ENCODE results near the gene FGG. TPM values are rescaled to one million over a fixed set of nuclear protein-coding genes. Genes with fewer than 3 reads are reported as not detected.
"Not testable (repeated sequence)": the region's sequence is repeated elsewhere in the genome, so short reads cannot be mapped to it uniquely, and the experiment has no call there.

FGG gene
- total RNA-seq, 1 experiment from 2014 or later = 5.8 TPM

DNA sequence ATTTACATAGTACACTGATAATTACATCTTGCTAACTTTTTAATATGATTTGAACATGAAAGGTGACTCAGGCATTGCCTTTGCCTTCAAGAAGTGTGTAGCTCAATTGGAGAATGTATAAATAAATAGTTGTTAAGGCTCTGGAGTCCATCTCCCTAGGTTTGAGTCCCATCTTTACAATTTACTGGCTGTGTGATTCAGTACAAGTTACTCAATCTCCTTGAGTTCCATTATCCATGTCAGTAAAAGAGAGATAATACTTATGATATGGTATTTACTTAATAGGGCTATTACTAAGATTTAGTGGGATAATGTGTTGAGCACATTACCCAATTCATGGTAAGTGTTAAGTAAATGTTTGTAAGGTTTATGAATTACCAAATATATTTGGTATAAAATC lies 1.9 kb upstream of the FGG start:
- no peak for DNase-seq (ENCODE audit: extremely low read depth, low read depth)

DNA sequence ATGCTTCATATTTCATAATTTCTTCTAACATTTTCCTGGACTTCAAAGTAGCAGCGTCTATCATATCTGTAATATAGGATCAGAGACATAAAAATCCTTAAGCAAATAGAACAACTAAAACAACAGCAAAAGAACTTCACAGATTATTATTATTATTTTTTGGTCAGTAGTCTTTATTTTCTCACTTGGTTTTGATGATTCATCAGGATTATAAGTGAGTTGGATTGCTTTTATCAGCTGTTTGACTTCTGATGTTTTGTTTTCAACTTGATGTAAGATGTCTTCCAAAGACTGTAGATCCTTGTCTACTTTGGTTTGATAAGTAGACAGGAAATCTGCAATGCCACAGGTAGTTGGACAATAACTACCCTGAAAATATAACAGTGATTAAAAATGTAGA lies 623 bp downstream of the FGG start:
- DNase-seq (ENCODE audit: extremely low read depth, low read depth) = no peak

DNA sequence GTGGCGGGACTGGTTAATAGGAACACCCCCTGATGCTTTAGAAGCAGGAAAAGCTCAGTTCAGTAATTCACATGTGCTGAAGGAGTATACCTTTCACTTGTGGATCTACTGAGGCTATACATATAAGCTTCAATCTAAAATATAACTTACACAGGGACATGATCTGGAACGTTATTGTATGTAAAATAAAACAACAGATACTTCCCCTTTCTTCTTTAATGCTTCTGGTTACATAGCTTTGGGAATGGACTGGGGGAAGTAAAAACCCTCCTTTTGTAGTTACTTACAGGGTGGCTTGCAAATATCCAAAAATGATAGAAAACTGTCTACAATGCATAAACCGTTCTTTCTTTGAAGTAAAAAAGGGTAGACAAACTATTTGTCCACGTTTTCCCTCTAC lies 1.9 kb downstream of the FGG start:
- no peak for DNase-seq (ENCODE audit: extremely low read depth, low read depth)

DNA sequence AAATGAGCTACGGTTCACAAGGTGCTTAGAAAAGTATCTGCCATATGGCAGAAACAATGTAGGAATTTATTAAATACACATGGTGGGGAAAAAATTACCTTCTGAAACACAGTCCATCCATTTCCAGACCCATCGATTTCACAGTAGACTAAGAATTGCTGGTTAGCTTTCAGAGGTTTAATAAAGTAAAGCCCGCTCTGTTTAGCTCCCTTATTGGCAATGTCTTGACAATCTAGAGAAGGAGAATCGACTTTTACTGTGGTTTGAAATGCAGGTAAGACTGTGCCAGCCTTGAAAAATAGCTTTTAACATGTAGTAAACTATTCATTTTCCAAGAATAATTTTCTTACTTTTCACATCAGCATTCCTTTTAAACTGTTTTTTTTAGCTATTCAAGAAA lies 2.9 kb downstream of the FGG start:
- DNase-seq (ENCODE audit: extremely low read depth, low read depth) = no peak

DNA sequence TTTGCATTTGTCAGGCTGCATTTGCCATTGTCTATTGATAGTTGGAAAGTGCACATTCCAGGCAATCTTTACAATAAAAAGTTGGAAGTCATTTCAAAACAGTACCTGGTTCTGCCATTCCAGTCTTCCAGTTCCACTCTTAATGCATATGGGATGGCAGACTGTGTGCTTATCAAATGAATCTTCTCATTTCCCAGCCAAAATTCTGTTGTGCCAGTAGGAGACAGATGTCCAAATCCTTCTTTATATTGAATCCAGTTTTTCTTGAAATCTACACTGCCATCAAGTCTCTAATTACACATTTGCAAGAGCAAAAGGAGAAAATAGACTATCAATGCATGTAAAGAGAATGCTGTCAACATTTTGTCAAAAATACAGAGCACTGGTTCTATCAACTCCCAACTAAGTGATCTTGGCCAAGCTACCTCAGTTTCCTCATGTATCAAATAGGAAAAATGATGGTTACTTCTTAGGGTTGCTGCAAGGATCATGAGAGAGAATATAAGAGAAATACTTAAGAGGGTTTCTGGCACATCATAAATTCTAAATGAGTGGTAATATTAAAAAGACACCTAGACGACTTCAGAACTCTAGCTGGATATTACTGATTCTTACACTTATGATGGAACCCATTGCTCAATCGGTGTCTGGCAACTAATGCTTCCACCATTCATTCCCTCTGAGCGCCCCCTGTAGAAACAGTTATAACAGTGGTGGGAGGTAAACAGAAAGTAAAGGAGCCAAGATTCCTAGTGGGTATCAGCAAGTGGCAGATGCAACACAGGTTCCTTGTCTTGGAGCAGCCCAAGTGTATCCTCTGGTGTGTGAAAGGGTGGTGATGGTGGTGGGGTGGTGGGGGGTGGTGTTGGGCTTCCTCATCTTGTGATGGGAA lies 3.8 kb downstream of the FGG start:
- no peak for DNase-seq (ENCODE audit: extremely low read depth, low read depth)

DNA sequence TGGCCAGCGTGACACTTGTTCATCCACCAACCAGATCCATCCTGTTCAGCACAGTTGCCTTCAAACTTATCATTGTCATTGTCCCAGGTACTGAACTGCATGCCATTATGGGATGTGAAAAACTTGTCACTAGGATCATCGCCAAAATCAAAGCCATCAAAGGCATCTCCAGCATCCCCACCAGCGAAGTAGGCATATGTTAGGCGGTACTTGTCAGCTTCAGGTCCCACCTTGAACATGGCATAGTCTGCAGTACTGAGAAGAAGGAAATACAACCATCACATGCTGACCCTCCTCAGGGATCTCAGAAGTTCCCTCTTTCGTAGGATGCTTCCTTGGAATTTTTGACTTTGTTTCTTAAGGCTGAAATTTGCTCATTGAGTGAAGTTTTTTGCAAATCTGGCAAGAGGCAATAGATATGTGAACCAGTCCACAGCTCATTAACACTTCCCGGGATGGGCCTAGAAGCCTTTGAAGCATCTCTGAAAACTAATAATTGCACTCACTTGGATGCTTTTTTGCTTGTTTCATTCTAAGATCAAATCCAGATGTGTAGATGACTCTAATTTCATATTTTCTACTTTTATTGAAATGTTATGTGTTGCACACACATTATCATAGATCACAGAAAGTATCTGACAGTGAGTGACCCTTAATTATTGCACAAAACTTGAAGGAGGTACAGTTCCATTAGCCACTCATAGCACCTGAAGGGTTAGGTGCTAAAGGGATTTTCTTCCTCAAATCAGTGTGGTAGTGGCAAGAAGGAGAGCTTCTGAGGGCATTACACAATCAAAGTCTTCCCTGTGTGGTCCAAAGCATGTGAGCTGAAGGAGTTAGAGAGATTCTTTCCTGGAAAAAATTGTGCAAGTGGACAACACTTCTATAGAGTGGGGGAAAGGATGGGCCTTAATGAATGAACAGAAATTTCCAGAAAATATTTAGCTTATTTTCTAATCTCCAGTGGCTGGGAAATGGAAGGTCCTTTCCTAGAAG lies 5.4 kb downstream of the FGG start:
- DNase-seq (ENCODE audit: extremely low read depth, low read depth) = no peak

DNA sequence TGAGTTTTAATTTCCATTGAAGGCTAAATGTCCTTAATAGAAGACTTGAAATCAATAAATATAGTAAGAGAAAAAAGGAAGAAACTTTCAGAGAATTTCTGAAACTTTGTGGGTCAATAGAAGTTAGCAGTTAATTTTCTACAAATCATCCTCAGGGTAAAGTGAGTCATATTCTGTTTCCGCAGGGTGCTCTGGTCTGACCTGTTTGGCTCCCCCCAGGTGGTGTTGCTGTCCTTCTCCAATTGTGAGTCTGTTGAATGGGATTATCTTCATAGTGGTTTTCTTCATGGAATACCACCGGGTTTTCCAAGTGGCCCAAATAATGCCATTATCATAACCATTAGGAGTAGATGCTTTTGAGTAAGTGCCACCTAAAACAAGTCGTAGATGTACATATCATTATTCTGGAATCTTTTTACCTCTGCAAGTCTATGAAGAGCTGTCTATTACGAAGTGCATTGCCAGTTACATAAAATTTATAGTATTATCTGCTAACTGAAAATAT lies 7.7 kb downstream of the FGG start:
- DNase-seq (ENCODE audit: extremely low read depth, low read depth) = no peak

DNA sequence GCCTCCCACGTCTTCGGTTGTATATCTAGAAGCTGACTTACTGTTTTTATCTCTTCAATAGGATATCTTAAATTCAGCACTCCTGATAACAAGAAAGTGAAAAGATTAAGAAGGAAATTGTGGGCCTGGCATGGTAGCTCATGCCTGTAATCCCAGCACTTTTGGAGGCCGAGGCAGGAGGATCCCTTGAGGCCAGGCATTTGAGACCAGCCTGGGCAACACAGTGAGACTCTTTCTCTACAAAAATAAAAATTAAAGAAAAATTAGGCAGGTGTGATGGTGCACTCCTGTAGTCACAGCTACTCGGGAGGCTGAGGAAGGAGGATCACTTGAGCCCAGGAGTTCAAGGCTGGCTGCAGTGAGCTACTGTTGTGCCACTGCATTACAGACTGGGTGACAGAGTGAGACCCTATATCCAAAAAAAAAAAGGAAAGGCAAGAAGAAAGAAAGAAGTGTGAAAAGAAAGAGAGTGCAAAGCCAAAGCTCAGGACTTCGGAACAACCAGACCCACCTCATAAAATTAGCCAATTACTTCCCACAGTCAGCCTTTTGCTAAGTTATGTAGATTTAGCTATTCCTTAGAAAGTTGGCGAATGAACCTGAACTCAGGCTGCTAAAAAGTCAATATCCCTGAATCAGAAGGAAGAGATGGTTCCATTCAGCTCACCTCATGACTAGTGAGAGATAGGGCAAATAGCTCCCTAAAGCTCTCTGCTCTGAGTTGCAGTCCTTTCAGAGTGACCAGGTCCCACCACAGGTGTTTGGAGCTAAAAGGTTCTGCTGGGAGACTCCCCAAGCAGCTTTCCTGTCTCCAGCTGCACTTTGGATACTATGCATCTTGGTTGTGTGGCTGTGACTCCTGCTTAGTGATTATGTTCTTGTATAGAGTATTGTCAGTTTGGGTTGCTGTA lies 9.2 kb downstream of the FGG start:
- no peak for DNase-seq (ENCODE audit: extremely low read depth, low read depth)

DNA sequence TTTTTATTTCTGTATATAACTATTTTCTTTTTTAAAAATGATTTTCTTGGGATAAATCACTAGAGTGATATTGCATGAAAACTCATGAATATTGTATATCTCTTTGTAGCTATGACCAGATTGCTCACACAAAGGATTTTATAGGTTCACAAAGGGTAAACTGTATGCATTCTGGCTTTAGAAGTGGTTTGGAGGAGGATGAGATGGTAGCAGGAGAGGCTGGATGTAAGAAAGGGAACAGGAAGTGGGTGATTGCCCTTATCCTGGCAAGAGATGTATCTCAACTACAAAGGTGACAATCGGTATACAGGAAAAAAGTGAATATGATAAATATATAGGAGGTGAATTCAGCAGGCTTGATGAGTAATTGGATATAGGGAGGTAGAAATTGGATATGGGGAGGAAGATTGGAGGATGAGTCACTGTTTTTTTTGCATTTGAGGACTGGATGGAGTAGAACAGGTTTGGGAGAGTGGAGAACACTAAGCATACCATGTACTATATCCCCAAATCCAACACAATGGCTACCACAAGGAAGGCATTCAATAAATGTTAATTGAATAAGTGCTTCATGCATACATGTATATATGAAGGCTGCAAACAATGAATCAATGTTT lies 9.9 kb downstream of the FGG start:
- DNase-seq (ENCODE audit: extremely low read depth, low read depth) = no peak

DNA sequence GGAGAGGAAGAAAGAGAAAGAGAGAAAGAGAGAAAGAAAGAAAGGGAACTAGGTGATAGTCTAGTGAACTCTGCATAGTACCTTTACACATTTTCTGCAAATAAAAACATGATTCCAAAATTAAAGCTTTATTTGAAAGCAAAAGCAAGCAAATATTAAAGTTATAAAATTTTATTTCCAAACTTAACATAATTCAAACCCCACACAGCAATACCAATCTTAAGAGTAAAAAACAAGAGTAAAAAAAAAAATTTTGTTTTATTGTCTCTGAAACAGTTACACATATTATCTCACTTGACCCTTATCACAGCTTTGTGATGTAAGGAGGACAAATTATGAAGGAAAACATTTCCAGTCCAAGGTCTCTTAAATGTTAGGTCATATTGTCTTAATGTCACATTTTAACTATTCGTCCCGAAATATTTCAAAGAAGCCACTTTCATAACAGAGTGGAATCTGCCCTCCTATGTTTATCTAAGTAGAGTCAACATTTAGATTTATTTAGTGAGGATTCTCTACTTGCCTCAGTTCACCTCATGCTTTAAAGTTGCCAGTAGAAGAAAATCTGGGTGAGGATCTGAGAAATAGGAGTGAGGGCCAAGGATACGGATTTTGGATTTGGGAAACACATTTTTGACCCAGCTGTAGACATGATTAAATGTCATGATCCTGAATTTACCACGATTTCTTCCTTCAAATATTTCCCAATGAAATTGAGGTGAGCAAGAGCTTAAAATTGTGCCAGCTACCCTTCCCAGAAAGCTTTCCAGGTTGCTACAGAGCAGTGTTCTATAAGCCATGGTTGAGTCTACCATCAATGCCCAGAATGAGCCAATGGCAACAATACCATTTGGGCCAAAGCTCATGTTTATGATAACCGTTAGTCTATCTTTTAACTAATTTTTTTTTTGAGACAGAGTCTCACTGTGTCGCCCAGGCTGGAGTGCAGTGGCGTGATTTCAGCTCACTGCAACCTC lies 14.4 kb downstream of the FGG start:
- DNase-seq (ENCODE audit: extremely low read depth, low read depth) = no peak

DNA sequence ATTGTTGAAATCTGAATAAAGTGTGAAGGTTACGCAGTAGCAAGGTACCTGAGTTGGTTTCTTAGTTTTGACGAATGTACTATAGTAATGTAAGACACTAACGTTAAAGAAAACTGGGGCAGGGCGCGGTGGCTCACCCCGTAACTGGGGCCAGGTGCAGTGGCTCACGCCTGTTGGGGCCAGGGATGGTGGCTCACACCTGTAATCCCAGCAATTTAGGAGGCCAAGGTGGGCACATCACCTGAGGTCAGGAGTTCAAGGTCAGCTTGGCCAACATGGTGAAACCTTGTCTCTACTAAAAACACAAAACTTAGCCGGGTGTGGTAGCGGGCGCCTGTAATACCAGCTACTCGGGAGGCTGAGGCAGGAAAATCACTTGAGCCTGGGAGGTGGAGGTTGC lies 15.2 kb downstream of the FGG start:
- not testable (repeated sequence) for DNase-seq (ENCODE audit: extremely low read depth, low read depth)

DNA sequence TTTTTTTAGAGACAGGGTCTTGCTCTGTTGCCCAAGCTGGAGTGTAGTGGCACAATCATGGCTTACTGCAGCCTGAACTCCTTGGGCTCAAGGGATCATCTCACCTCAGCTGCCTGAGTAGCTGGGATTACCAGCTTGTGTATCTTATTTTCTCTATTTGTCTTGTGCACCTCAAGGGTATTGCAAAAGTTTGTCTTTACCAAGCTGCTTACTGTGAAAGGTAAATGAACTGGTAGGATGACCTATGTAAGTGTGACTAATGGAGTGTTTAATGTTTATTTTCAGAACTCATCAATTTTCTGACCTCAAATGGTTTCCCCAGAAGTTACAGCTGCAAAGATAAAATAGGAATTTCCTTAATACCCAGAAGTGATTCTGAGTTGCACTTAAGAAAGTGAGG lies 16.6 kb downstream of the FGG start:
- peak; percentile 23 for DNase-seq (ENCODE audit: extremely low read depth, low read depth)

DNA sequence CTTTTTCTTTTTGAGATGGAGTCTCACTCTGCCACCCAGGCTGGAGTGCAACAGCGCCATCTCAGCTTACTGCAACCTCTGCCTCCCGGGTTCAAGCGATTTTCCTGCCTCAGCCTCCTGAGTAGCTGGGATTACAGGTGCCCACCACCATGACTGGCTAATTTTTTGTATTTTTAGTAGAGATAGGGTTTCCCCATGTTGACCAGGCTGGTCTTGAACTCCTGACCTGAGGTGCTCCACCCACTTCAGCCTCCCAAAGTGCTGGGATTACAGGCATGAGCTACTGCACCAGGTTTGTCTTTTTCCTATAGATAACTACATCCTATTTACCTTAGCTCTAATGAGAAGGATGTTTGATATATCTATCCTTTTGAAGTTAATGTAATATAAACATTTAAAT lies 18.1 kb downstream of the FGG start:
- not testable (repeated sequence) for DNase-seq (ENCODE audit: extremely low read depth, low read depth)

DNA sequence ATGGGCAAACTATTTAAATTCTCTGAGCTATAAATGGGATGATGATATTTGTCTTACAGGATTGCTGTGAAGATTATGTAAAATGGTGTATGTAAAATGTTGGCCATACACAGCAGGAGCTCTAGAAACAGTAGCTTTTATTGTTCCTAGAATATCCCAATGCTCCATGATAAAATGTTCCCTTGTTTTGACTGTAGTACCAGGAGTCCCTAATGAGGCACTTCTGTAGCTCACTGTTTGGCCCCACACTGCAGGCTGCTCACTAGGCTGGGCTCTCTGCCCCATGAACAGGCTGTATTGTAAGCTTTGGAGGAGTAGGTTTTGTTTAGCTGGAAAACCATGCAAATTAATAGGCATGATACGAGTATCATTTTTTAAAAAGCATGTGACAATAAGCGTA lies 18.6 kb downstream of the FGG start:
- no peak for DNase-seq (ENCODE audit: extremely low read depth, low read depth)

DNA sequence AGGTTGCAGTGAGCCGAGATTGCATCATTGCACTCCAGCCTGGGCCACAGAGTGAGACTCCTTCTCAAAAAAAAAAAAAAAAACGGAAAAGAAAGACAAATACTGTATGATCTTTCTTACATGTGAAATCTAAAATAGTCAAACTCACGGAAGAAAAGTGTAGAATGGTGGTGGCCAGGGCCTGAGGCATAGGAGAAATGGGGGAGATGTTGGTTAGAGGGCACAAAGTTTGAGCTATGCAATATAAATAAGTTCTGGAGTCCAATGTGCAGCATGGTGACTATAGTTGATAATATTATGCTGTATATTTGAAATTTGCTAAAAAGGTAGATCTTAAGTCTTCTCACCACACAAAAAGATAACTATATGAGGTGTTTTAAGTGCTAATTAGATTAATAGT lies 20.6 kb downstream of the FGG start:
- DNase-seq (ENCODE audit: extremely low read depth, low read depth) = no peak

DNA sequence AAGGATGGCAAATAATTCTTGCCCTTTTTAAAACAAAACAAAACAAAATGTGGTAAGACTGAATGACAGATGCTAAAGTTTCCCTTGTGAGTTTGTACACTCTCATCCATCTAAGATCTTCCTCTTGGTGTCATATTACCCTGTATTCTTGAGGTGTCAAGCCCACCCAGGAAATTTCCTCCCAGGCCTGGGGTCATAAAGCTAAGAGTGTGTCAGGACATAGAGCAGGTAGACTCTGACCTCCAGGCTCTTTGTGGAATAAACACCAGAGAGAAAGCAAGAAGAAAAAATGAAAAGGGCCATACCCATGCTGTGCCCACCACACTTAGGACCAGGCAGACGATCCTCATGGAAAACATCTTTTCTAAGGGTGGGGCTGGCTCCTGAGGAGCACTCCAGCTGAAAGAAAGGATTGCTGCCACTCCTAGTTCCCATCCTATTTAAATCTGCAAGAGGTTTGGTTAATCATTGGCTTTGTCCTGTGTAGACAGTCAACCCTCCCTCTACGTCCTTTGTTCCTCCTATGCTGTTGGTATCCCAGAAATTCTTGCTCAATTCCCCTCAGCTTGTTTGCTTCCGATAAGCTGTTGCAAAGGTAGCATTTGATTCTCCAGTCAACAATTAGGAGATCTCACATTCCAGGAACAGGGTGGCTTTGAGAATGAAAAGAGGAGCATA lies 22.0 kb downstream of the FGG start, which contains the start of gene FGA:
TSS of gene FGA (minus strand) at position 414 of the 678 bp plus-strand sequence. CDS start at position 359, 55 bp downstream.
- no peak for DNase-seq (ENCODE audit: extremely low read depth, low read depth)

DNA sequence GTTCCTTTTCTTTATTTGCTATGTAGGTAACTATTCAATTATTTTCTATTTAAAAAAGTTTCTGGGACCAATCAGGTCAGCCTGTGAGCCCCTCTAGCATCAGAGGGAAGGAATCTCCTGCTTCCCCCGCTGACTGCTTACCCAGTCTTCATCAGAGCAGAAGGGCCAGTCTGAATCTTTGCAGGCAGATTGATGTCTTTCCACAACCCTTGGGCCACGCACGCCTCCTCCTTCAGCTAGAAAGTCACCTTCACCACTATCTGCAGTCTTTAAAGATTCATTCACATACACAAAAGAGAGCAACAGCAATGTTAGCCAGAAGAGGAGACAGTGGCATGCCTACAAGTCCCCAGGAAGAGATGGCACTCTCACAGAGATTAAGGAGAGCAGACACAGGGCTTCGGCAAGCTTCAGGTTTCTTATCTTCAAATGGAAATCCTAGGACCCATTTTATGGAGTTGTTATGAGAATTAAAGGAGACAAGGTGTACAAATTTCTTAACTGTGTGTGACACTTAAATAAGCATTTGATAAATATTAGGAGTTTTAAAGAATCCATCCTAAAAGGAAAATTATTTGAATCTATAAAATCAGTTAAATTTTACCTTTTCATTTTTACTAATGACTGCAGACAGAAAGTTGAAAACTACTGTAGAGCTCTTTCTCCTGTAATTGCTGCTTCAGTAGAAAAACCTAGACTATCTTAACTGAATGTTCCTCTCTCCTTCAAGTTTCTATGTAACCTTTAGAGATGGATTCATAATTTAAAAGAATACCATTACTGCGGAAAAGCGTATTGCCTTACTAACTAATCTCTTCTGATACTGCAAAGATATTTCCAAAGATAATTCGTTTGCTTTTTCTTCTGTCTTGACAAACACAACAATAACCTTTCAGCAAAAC lies 22.9 kb downstream of the FGG start:
- no peak for DNase-seq (ENCODE audit: extremely low read depth, low read depth)

All from NCI-H460 (cell line).